Head of caudate nucleus (tissue), 42 donors: Measurements from ENCODE around the gene ADGRB3.

Experiments used
- DNase-seq, 42 donors: peaks; one replicate each; pipeline versions ENCODE4 v3.0.0 to v3.0.0-alpha.2; 2020 to 2021; ENCODE audit warnings: mixed read lengths in 7 of 42
- intact Hi-C: fragments of 100-400 bp; cut with DNase I; formaldehyde crosslinking; loops from one replicate; pipeline ENCODE4 v1.15.0; 2022

ADGRB3 gene

GRCh38 chr6:69128411-69128810 is 493.3 kb downstream of the ADGRB3 start:
- intact Hi-C loops: no loop called here
- DNase-seq: no peak

- no peak for DNase-seq
- intact Hi-C loops: no loop called here
Observed at GRCh38 chr6:69129046-69129445, 494.0 kb downstream of the ADGRB3 start.

GRCh38 chr6:69135927-69136326 is 500.8 kb downstream of the ADGRB3 start:
- intact Hi-C loops: no loop called here
- no peak for DNase-seq

GRCh38 chr6:69138148-69138547 is 503.1 kb downstream of the ADGRB3 start:
- intact Hi-C loops: no loop called here
- no peak for DNase-seq

GRCh38 chr6:69138893-69139494 is 503.9 kb downstream of the ADGRB3 start:
- intact Hi-C loops: no loop called here
- no peak for DNase-seq

- intact Hi-C loops: no loop called here
- no peak for DNase-seq
Observed at GRCh38 chr6:69145062-69145461, 510.0 kb downstream of the ADGRB3 start.

GRCh38 chr6:69146385-69146784 is 511.3 kb downstream of the ADGRB3 start:
- no peak for DNase-seq
- intact Hi-C loops: no loop called here

GRCh38 chr6:69155467-69155866 is 520.4 kb downstream of the ADGRB3 start:
- intact Hi-C loops: no loop called here

GRCh38 chr6:69162811-69163210 is 527.7 kb downstream of the ADGRB3 start:
- DNase-seq: peak in 11 of 42 donors; percentile 11 to 64 (median 33)
- intact Hi-C loops: no loop called here

More at GRCh38 chr6:69155467-69155866, 520.4 kb downstream of the ADGRB3 start:
- DNase-seq: no peak

GRCh38 chr6:69164564-69165229 is 529.6 kb downstream of the ADGRB3 start:
- DNase-seq: peak in 4 of 42 donors; percentile 7 to 42 (median 20)
- intact Hi-C loops: no loop called here

GRCh38 chr6:69179681-69180080 is 544.6 kb downstream of the ADGRB3 start:
- intact Hi-C loops: no loop called here
- DNase-seq: no peak

- intact Hi-C loops: no loop called here
- no peak for DNase-seq
Observed at GRCh38 chr6:69180361-69181067, 545.4 kb downstream of the ADGRB3 start.

GRCh38 chr6:69181964-69182363 is 546.9 kb downstream of the ADGRB3 start:
- intact Hi-C loops: no loop called here
- DNase-seq: no peak

- intact Hi-C loops: no loop called here
- DNase-seq: no peak
Observed at GRCh38 chr6:69185276-69185675, 550.2 kb downstream of the ADGRB3 start.

- intact Hi-C loops: no loop called here
- no peak for DNase-seq
Observed at GRCh38 chr6:69202768-69203167, 567.7 kb downstream of the ADGRB3 start.

GRCh38 chr6:69216127-69216526 is 581.0 kb downstream of the ADGRB3 start:
- intact Hi-C loops: no loop called here
- no peak for DNase-seq

GRCh38 chr6:69217343-69217742 is 582.3 kb downstream of the ADGRB3 start:
- intact Hi-C loops: no loop called here
- DNase-seq: no peak

GRCh38 chr6:69220375-69220774 is 585.3 kb downstream of the ADGRB3 start:
- intact Hi-C loops: no loop called here
- DNase-seq: no peak

GRCh38 chr6:69232008-69232407 is 596.9 kb downstream of the ADGRB3 start:
- peak; percentile 4 to 80 (median 55) for DNase-seq

GRCh38 chr6:69232496-69232895 is 597.4 kb downstream of the ADGRB3 start:
- intact Hi-C loops: loop anchor here (10.0 kb wide), 1 partner anchor 598 kb away; the partner anchor contains the start of gene ADGRB3

More at GRCh38 chr6:69232008-69232407, 596.9 kb downstream of the ADGRB3 start:
- intact Hi-C loops: loop anchor here (10.0 kb wide), 1 partner anchor 597 kb away; the partner anchor contains the start of gene ADGRB3

More at GRCh38 chr6:69232496-69232895, 597.4 kb downstream of the ADGRB3 start:
- DNase-seq: peak in 38 of 42 donors; percentile 1 to 64 (median 34)
